Right atrium auricular region (tissue), 2 donors: Measurements from ENCODE around the gene POLK. TPM values are rescaled to one million over a fixed set of nuclear protein-coding genes. Genes with fewer than 3 reads are reported as not detected.
"Not testable (repeated sequence)": the region's sequence is repeated elsewhere in the genome, so short reads cannot be mapped to it uniquely, and the experiment has no call there.

Experiments used
- DNase-seq: peaks from one replicate; pipeline ENCODE4 v3.0.0-alpha.2; 2019; ENCODE audit warnings: low spot score
- H3K27ac ChIP-seq, 2 donors: fragments of 200-600 bp; sonication (generic); 1 replicate in 1 of 2; 2 replicates in 1 of 2; pipeline ENCODE4 v1.5.1; 2016 to 2019
- H3K27me3 ChIP-seq, 2 donors: fragments of 200-600 bp; sonication (generic); one replicate each; pipeline versions ENCODE4 v1.5.1 to v1.6.0; 2017 to 2019
- H3K36me3 ChIP-seq: fragments of 200-600 bp; sonication (generic); one replicate; pipeline ENCODE4 v1.5.1; 2016
- H3K4me1 ChIP-seq, 2 donors: fragments of 200-600 bp; sonication (generic); one replicate each; pipeline versions ENCODE4 v1.5.1 to v1.6.0; 2017 to 2019
- H3K4me3 ChIP-seq, 2 donors: fragments of 200-600 bp; sonication (generic); 1 replicate in 1 of 2; 2 replicates in 1 of 2; pipeline ENCODE4 v1.5.1; 2017 to 2019; ENCODE audit warnings: mild to moderate bottlenecking in 1 of 2, moderate library complexity in 1 of 2
- H3K9me3 ChIP-seq, 2 donors: fragments of 200-600 bp; sonication (generic); one replicate each; pipeline ENCODE4 v1.5.1; 2019
- CTCF ChIP-seq, 2 donors: fragments of 200-600 bp; sonication (generic); IDR thresholded peaks; one replicate each; pipeline ENCODE4 v1.5.1; 2019; ENCODE audit warnings: antibody characterized with exemption in 2 of 2
- total RNA-seq, 2 donors: library from RNA; depleted of rRNA; stranded (reverse); fragments of >200 nt; gene quantifications; one replicate each; pipeline ENCODE4 v1.1.0, GENCODE V29; 2016

POLK gene
- total RNA-seq, 2 donors from 2014 or later: 19.1 to 21.1 TPM

- Histone ChIP-seq H3K4me3 (peak overlapping the region in 1 of 2 donors; percentile 1), H3K27me3 (no peaks in the 10 kb centered on the region), H3K4me1 (peaks cover 0 to 37% of the 10 kb centered on the region in 2 donors), H3K9me3 (peaks cover 0 to 14% of the 10 kb centered on the region in 2 donors), H3K36me3 (peaks cover 5% of the 10 kb centered on the region), H3K27ac (peak overlapping the region in 1 of 2 donors; percentile 56)
- no peak for TF ChIP-seq CTCF (IDR thresholded peaks at IDR 0.05)
- no peak for DNase-seq
Measured at GRCh38 chr5:75566710-75567309, 55.1 kb downstream of the POLK start.

- no peak overlapping the region for H3K4me3 ChIP-seq
- no peaks in the 10 kb centered on the region for H3K27me3 ChIP-seq
- peaks cover 5% of the 10 kb centered on the region for H3K36me3 ChIP-seq
- peaks cover 0 to 13% of the 10 kb centered on the region in 2 donors for H3K9me3 ChIP-seq
- TF ChIP-seq CTCF (IDR thresholded peaks at IDR 0.05): no peak
- no peak for DNase-seq
- H3K27ac ChIP-seq: no peak overlapping the region
- peaks cover 0 to 38% of the 10 kb centered on the region in 2 donors for H3K4me1 ChIP-seq
Measured at GRCh38 chr5:75567710-75568109, 56.0 kb downstream of the POLK start.

GRCh38 chr5:75568202-75568601 is 56.5 kb downstream of the POLK start:
- DNase-seq: no peak
- no peak for TF ChIP-seq CTCF (IDR thresholded peaks at IDR 0.05)
- Histone ChIP-seq H3K4me1 (peaks cover 0 to 38% of the 10 kb centered on the region in 2 donors), H3K9me3 (peaks cover 0 to 8% of the 10 kb centered on the region in 2 donors), H3K36me3 (peaks cover 5% of the 10 kb centered on the region), H3K27me3 (no peaks in the 10 kb centered on the region), H3K4me3 (no peak overlapping the region), H3K27ac (no peak overlapping the region)

- no peaks in the 10 kb centered on the region for H3K9me3 ChIP-seq
- TF ChIP-seq CTCF (IDR thresholded peaks at IDR 0.05): no peak
- no peak overlapping the region for H3K4me3 ChIP-seq
- H3K36me3 ChIP-seq: peaks cover 5% of the 10 kb centered on the region
- no peak overlapping the region for H3K27ac ChIP-seq
- no peak for DNase-seq
- H3K4me1 ChIP-seq: peaks cover 0 to 43% of the 10 kb centered on the region in 2 donors
- no peaks in the 10 kb centered on the region for H3K27me3 ChIP-seq
Measured at GRCh38 chr5:75571547-75571946, 59.9 kb downstream of the POLK start.

- no peaks in the 10 kb centered on the region for H3K9me3 ChIP-seq
- no peak for TF ChIP-seq CTCF (IDR thresholded peaks at IDR 0.05)
- peaks cover under 1% of the 10 kb centered on the region for H3K36me3 ChIP-seq
- H3K27ac ChIP-seq: no peak overlapping the region
- no peak for DNase-seq
- H3K27me3 ChIP-seq: no peaks in the 10 kb centered on the region
- H3K4me1 ChIP-seq: peaks cover 0 to 21% of the 10 kb centered on the region in 2 donors
- H3K4me3 ChIP-seq: no peak overlapping the region
Measured at GRCh38 chr5:75574791-75575190, 63.1 kb downstream of the POLK start.

GRCh38 chr5:75578280-75578679 is 66.6 kb downstream of the POLK start:
- DNase-seq, H3K9me3 ChIP-seq, H3K27ac ChIP-seq, H3K4me3 ChIP-seq, H3K27me3 ChIP-seq: not testable (repeated sequence)
- Histone ChIP-seq H3K4me1 (peaks cover 0 to 13% of the 10 kb centered on the region in 2 donors), H3K36me3 (peaks cover 20% of the 10 kb centered on the region)
